ENCODE data around the gene GRIP2.

The GRIP2 gene

DNA sequence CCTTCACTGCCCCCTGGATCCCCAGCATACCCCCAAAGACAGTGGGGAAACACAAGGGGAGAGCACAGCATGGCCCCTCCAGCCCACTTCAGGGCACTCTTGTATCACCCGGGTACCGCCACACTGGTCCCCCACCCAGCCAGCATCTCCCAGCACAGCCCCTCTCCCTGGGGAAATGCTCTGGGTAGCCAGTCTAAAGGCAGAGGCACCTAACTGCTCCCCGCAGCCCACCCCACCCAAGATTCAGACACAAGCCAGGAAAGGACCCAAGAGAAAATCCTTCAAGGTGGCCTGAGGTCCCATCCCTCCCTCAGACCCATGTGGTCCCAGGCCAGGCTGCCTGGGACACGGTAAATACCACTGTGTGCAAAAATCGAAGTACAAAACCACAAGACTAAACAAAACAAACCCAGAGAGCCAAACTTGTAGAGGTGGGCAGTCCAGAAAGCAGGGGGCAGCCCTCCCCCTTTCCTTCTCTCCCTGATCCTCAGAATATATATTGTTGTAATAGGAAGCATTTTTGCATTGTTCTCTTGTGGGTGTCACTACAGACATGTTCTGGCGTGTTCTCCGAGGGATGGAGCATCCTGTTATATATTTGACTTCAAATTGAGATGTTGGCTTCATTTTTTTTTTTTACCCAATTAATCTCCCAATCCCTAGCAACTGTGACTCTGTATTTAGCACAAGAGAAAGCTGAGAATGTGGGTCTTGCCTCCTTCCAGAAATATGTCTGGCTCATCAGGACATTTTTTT is 51.7 kb downstream of the GRIP2 start:
- in situ Hi-C loops (cut with MboI; ENCODE audit: low sequenced_read_pairs), result no loop called here

DNA sequence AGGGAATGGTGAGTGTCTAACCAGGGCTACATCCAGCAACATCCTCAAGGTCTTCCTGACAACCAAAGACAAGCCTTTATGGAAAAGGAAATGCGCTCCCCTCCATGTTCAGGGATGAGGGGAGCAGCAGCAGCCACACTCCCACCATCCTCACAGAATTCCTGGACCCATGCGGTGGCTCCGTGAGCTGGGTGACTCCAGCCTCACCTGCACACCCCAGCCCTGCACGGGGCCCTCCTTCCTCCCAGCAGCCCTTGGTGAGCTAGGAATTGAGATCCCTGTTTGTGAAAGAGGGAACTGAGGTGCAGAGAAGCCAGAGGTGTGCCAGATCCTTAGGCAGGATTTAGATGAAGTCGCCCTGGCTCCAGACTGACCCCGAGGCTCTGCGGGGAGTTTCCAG is 52.3 kb downstream of the GRIP2 start:
- in situ Hi-C loops (cut with MboI; ENCODE audit: low sequenced_read_pairs), result no loop called here

DNA sequence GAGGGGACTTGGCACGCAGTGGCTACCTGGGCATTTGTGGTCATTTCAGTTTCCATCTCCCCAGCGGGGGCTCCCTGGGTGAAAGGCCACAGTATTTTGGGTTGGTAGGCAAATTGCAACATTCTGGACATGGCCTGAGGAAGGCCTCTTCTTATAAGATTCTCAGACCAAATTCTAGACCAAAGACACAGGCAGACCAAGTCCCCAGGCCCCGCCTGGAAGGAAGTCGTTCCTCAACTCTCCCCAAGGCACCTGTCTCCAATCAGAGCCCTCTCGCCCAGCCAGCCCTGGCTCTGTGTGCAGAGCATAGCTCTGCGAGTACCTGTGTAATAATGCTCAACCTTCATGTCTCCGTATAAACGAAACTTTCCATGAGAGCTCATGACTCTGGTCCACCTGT is 53.1 kb downstream of the GRIP2 start:
- in situ Hi-C loops (cut with MboI; ENCODE audit: low sequenced_read_pairs), result no loop called here

DNA sequence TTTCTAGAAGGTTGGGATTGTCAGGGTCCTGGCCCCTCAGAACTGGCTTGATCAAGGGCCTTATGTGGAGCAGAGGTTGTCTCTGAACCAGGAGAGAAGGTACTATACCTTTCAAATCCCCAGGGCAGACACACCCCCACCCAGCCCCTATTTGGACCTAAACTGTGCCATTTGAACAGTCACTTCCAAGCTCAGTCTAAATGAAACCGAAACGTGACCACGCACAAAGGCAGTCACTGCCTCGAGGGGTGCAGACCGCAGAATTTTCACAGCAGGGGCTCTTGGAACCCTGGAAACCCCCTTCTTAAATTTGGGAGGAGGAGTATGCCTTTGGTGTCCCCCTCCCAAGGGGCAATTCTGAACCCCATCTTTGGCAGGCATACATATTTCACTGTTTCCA is 53.7 kb downstream of the GRIP2 start:
- in situ Hi-C loops (cut with MboI; ENCODE audit: low sequenced_read_pairs), result no loop called here

DNA sequence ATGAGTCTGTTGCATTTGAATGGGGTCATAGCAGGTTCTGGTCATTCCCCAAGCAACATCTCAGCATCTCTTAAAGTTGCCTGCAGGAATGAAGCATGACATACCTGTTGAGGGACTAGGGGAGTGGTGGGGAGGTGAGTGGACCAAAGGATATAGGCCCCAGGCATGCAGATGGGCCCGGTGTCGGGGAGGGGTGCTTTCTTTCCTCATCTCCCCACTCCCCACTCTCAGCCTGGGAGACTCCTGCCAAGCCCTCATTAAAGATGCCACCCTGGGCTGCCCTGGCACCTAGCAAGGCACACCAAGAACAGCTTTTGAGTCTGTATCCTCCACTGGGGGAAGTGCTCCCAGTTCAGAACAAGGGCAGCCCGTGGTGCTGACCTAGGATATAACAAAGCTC is 54.2 kb downstream of the GRIP2 start:
- in situ Hi-C loops (cut with MboI; ENCODE audit: low sequenced_read_pairs), result no loop called here

DNA sequence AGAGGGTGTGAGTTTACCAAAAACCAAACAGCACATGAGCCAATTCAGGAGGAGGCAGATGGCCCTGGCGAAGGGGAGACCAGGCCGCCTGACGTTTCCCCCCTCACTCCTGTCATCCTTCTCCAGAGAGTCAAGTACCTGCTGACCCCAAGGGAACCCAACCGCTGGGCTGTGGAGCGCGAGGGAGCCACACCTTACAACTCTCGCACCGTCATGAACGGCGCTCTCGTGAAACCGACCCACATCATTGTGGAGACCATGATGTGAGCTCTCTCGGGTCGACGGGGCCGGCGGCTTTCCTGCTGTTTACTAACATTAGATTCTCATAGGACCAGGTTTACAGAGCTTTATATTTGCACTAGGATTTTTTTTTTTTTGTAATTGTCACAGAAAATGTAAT is 55.4 kb downstream of the GRIP2 start:
- in situ Hi-C loops (cut with MboI; ENCODE audit: low sequenced_read_pairs), result no loop called here

DNA sequence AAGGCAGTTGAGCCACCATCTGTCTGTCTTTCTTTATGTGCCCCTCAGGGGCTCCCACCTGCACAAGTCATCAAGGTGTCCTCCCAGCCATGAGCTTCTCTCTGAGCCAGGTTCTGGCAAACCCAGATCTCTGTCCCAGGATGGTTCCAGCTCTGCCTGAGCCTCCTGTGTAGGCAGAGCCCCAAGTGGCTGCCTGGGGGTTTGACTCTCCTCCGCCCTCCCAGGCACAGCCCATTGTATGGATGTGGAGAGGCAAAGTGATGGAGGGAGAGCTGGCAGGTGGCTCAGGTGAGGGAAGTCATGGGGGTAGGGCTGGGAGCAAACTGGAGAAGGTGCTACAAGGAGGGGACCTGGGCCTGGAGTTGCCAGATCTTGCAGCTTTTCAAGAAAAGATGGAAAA is 56.9 kb downstream of the GRIP2 start:
- in situ Hi-C loops (cut with MboI; ENCODE audit: low sequenced_read_pairs), result no loop called here

DNA sequence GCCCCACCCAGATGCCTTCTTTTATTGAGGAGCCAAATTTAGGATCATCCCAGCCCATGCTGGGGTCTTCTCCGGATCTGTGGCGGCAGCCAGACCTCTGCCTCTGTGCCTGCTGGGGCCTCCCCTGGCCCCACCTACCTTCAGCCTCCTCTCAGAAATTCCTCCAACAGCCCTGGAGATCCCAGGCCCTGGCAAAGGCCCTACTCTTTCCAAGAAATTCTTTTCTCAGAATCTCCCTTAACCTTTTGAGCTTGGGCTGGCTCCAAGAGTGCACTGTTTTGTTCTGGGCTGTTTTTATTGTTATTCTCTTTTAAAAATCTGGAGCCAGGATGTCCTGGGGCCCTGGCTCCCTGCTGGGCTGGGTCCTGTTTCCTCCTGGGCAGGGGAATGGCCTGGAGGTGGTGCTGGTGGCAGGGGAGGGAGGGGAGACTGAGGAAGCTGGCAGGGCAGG is 57.8 kb downstream of the GRIP2 start:
- in situ Hi-C loops (cut with MboI; ENCODE audit: low sequenced_read_pairs), result no loop called here

DNA sequence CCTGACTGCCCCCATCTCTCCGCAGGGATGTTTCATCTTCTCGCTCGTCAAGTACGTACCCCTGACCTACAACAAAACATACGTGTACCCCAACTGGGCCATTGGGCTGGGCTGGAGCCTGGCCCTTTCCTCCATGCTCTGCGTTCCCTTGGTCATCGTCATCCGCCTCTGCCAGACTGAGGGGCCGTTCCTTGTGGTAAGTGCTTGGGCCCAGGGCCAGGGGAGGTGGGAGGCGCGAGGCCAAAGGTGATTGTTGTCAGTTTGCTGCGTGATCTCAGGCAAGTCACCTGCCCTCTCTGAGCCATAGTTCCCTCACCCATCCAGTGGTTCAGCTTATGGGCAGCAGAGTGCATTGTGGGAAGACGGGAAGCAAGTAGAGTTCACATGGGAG is 58.5 kb downstream of the GRIP2 start:
- in situ Hi-C loops (cut with MboI; ENCODE audit: low sequenced_read_pairs), result no loop called here

DNA sequence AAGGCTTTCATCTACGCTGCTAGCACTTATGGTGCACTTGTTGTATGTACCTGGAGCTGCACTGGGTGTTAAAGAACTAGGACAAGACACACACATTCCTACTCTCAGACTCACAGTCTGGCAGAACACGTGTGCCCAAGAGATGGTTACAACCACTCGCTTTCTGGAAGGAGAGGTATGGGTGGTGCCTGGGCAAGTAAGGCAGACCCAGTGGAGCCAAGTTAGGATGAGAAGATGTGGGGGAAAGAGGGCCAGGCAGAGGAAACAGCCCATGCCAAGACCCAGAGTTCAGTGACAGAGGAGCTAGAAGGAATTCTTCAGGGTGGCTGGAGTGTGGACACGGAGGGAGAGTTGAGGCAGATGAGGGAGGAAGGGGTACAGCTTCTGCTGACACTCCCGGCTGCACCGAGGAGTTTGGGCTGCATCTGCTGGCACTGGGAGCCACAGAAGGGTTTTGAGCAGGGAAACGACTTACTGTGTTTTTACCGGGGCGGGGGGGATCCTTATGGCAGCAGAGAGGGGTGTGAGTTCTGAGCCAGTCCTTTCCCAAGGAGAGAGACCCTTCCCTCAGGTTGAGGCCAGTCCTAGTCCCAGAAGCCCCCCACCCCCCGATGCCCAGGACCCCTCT is 59.0 kb downstream of the GRIP2 start:
- in situ Hi-C loops (cut with MboI; ENCODE audit: low sequenced_read_pairs), result no loop called here

DNA sequence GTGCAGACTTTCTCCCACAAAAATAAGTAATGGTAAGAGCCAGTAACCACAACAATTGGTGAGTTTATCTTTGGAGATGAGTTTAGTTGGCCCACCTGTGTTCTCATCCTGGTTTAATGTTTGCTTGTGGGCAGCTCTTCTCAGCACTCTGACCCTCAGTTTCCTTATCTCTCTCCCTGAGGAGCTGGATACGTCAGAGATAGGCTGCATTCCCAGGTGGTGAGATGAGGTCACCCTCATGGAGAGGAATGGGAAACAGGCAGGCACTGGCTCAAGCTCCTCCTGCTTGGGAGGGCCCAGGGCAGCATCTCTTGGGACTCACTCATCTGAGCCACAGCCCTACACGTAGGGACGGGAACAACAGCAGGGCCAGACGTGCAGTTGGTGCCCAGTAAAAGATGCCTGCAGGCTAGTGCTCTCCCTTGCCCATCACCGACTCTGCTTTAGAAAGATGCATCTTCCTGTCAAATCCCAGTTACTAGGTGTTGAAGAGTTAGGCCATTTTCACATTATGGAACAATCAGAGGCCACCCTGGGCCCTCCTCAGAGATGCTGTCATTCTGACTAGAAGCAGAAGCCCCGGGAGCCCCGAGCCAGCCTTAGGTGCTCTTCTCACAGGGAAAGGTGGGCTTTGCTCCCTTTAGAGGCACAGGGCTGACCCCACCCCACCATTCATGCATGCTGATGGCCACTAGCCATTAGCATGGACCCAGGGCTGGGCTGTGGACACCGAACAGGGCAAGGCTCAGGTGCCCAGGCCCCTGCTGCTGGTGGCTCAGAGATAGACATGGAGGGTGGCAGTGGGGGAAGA is 59.7 kb downstream of the GRIP2 start:
- in situ Hi-C loops (cut with MboI; ENCODE audit: low sequenced_read_pairs), result no loop called here

DNA sequence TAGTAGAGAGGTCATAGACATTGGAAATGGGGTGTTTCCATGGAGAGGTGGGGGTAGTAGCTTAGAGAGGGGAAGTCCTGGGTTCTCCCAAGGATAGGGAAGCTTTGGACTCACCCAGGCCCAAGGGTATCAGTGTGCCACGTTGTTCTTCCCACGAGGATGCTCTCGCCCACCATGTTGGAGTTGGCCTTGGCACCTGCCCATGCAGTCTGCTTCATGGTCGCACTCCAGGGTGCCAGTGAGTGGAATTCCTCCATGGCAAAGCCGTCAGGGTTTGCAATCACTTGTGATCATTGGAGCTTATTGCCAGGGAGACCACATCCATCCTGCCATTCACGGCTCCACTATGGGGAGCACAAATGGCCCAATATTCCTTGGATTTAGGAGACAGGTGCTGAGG is 60.6 kb downstream of the GRIP2 start:
- in situ Hi-C loops (cut with MboI; ENCODE audit: low sequenced_read_pairs), result no loop called here

DNA sequence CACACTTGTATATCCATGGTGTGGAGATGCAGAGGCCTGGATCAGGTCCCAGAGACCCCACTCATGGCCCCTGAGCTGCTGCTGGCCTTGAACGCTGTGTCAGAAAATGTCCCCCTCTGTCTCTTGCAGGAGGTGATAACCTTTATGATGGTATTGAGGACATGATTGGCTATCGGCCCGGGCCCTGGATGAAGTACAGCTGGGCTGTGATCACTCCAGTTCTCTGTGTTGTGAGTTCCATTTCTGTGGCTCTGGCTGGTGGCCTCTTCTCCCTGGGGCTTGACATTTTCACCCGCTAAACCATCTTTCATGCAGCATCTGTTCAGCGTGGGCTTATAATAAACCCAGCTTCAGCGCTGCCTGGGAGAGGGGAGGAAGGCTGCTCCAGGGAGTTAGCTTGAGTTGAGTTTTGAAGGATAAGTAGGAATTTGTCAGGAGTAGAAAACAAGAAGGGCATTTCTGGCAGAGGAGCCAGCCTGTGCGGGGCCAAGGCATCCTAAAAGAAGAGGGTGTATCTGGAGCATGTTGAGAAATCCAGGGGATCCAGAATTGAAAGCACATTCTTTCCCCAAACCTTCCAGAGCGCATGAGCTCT is 61.1 kb downstream of the GRIP2 start:
- in situ Hi-C loops (cut with MboI; ENCODE audit: low sequenced_read_pairs), result no loop called here

DNA sequence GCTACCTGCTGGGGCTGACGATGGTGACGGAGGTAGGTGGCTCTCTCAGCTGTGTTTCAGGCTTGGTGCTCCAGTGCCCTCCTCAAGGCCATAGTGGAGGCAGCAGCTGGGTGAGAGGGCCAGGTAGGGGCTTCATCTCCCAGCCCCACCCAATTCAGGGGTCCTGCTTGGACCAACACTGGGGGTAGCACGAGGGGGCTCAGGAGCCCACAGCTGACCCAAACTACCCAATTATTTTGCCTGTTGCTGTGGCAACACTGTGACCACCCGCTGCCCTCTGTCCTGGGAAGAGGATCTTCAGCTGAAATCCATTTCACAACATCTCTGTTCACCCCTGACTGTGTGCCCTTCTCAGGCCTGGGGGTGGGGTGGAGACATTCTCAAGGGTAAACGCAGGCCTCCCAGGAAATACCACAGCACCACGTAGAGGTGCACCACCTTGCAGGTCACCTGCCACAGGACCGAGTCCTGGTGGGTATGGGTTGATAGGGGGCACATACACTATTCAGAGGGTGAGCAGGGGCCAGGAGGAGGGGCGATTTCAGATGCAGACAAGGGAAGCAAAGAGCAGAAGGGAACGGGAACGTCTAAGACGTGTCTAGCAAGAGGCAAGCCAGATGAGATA is 62.7 kb downstream of the GRIP2 start:
- in situ Hi-C loops (cut with MboI; ENCODE audit: low sequenced_read_pairs), result no loop called here

DNA sequence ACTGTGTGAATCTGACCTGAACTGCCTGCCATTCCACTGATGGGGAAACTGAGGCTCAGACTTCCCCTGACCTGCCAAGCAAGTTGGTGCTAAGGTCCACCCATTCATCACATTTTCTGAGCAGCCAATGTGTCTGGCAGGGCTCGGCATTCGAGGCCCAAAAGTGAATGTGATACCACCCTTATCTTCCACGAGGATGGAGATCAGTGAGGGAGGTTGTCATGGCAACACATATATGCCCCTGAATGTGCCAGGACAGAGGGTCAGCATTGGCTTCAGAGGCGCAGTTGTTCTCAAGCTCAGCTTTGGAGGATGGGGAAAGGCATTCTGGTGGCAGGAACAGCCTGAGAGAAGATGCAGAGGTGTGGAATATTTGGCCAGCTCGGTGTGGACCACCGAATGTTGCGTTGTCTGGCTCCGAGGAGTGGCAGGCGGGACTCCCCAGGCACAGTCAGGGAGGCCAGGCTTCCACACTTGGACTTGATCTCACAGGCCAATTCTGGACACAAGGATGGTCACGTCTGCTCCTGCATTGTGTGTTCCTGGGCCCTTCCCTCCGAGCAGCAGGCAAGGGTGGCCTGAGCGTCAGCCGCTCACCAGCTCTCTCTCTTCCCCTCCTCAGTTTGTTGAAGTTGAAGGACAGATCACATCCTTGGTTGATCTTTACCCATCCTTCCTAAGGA is 63.4 kb downstream of the GRIP2 start:
- in situ Hi-C loops (cut with MboI; ENCODE audit: low sequenced_read_pairs), result no loop called here

DNA sequence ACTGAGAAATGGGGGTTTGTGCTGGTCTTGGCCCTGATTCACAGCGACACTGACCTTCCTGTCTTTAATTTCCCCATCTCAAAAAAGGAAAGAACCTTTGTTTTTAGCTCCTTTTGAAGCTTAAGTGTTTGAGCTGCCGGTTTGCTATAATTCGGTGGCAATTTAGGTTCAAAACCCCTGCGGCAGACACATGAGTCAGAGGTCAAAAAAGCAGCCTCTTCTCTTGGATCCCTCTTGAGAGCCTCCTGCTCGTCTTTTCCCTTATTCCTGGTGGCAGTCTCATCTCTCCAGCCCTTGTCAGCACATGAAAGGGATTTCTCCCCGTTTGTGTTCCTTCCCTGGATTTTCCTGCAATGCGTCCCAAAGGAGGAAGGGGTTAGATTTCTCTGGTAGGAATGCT is 64.5 kb downstream of the GRIP2 start:
- in situ Hi-C loops (cut with MboI; ENCODE audit: low sequenced_read_pairs), result no loop called here

DNA sequence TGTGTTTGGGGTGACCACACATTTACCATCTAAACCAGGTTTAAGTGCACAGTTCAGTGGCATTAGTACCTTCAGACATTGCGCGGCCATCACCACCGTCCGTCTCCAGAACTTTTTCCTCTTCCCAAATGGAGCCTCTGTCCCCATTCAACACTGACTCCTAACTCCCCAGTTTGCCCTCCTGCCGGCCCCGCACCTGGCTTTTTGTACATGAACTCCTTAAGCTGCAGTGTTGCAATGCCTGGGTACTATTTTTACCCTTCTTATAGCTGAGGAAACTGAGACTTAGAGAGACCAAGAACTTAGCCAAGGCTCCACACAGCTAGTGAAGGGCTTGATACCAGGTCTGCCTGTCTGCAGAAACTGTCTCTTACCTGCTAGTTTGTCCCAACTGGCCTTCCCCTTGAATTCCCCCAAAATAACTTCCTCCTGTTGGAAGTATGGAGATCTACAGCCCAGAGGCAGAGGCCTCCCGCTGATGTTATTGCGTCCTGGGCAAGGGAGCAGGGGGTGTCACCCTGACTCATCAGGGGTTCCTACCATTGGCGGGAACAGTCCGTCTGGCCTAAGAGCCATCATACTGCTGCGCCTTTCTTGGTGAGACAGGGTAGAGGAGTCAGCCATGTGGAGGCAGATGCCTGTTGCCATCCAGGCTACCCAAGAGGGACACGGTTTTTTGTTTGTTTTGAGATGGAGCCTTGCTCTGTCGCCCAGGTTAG is 65.6 kb downstream of the GRIP2 start:
- in situ Hi-C loops (cut with MboI; ENCODE audit: low sequenced_read_pairs), result no loop called here

DNA sequence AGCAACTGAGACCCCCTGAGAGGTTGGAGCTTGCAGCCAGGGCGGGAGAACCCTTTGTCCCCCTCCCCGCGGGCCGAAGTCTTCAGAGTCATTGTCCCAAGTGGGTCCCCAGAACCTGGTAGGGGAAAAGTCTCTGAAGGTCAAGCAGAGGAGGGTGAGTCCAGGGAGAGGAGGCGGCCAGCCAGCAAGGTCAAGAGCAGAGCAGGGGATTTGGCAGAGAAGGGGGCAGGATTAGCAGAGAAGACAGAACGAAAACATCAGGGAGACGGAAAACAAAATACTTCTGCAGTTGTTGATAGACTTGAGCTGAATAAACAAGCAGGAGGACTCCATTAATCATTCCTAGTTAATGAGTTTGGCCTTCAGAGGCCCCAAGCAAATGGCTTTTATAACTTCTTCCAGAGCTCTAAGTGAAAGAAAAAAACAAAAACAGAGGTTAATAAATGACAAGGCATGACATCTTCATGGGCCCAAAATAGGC is 66.7 kb downstream of the GRIP2 start:
- in situ Hi-C loops (cut with MboI; ENCODE audit: low sequenced_read_pairs), result no loop called here

DNA sequence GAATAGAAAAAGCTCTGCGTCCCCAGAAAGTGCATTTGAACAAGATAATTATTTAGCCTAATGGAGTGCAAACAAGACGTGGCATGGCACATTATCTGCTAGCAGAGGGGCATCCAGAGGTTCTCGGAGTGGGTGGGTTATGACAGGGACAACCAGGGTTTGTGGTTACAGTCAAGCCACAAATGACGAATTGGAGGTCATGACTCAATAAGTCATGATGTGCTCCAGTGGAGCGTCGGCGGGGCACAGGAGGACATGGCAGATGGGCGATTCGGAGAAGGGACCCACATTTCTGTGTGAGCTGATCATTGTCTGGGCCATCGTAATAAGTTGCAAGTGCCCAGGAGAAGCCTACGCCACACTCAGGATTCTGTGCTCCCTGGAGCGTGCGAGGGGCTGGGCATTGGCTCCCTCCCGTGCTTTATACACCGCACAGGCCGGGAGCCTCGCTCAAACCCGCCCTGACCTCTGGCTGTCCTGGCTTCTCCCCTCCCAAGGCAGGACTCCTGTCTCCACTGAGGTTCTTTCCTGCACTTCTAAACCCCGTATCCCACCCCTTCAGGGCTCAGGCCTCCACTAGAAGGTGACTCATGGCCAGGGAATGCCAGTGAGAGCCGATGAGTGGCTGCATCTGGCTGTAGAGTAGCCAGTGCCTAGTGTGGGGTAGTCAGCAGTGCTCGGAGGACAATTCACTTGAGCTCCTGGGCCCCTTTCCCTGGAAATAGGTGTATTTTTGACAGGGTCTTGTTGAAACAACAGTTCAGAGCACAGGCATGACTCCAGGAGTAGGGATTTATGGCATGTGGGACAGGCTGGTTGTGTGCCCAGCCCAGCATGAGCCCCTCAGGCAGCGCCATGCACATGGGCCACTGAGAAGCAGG is 67.4 kb downstream of the GRIP2 start:
- in situ Hi-C loops (cut with MboI; ENCODE audit: low sequenced_read_pairs), result no loop called here

All from hTERT RPE-1 (cell line).